HL-60 (cell line): ENCODE results near the gene DYNLL1.

Experiments
- GABPA ChIP-seq: IDR thresholded peaks from 2 replicates; pipeline ENCODE4 v1.6.1; 2012; ENCODE audit warnings: low read depth
- POLR2AphosphoS5 ChIP-seq: IDR thresholded peaks from 2 replicates; pipeline ENCODE4 v1.6.1; 2012; ENCODE audit warnings: low read depth
- TF ChIP-seq, protein P1 (sequence below): IDR thresholded peaks from one replicate; pipeline ENCODE4 v1.5.1; 2011; ENCODE audit warnings: low read length, control low read depth, inconsistent platforms; ENCODE audit not compliant: insufficient read depth

DNA sequence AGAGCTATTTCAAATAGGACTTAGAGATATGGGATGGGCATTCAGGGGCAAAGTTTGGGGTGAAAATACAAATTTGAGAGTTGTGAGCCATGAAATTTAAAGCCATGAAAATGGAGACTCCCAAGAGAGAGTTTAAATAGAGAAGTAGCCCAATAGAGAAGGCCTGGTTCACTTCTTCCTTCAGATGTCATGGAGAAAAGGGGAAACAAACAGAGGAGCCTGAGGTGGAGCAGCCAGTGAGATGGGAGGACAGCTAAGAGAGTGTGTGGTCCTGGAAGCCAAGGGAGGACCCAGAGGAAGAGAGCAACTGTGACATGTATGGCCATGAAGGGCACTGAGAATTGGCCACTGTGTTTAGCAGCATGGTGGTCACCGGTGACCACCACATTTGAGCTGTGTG lies 12.3 kb upstream of the DYNLL1 start:
- TF ChIP-seq GABPA = no peak
- TF ChIP-seq, protein P1, sequence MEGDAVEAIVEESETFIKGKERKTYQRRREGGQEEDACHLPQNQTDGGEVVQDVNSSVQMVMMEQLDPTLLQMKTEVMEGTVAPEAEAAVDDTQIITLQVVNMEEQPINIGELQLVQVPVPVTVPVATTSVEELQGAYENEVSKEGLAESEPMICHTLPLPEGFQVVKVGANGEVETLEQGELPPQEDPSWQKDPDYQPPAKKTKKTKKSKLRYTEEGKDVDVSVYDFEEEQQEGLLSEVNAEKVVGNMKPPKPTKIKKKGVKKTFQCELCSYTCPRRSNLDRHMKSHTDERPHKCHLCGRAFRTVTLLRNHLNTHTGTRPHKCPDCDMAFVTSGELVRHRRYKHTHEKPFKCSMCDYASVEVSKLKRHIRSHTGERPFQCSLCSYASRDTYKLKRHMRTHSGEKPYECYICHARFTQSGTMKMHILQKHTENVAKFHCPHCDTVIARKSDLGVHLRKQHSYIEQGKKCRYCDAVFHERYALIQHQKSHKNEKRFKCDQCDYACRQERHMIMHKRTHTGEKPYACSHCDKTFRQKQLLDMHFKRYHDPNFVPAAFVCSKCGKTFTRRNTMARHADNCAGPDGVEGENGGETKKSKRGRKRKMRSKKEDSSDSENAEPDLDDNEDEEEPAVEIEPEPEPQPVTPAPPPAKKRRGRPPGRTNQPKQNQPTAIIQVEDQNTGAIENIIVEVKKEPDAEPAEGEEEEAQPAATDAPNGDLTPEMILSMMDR = no peak
- TF ChIP-seq POLR2AphosphoS5 = no peak
